Measurements from ENCODE around the gene NUP153.
"Not testable (repeated sequence)": the region's sequence is repeated elsewhere in the genome, so short reads cannot be mapped to it uniquely, and the experiment has no call there.

NUP153 gene

GRCh38 chr6:17589406-17590096 lies 117.2 kb downstream of the NUP153 start:
- no peaks in the 10 kb centered on the region for H3K36me3 ChIP-seq (ENCODE audit: insufficient read depth, low read length)
- no peak overlapping the region for H3K9ac ChIP-seq (ENCODE audit: low read depth, low read length)
- peaks cover 10% of the 10 kb centered on the region for H3K4me1 ChIP-seq (ENCODE audit: insufficient read depth, low read length)
- H3K9me3 ChIP-seq (ENCODE audit: control insufficient read depth, insufficient read depth, low read length): no peaks in the 10 kb centered on the region

- H3K9me3 ChIP-seq (ENCODE audit: control insufficient read depth, insufficient read depth, low read length): no peaks in the 10 kb centered on the region
- H3K9ac ChIP-seq (ENCODE audit: low read depth, low read length): no peak overlapping the region
- no peaks in the 10 kb centered on the region for H3K36me3 ChIP-seq (ENCODE audit: insufficient read depth, low read length)
- H3K4me1 ChIP-seq (ENCODE audit: insufficient read depth, low read length): peaks cover 10% of the 10 kb centered on the region
Observed at GRCh38 chr6:17588011-17588410, 118.7 kb downstream of the NUP153 start.

- H3K9ac ChIP-seq (ENCODE audit: low read depth, low read length); H3K36me3 ChIP-seq (ENCODE audit: insufficient read depth, low read length); H3K9me3 ChIP-seq (ENCODE audit: control insufficient read depth, insufficient read depth, low read length); H3K4me1 ChIP-seq (ENCODE audit: insufficient read depth, low read length): not testable (repeated sequence)
Observed at GRCh38 chr6:17586623-17587022, 120.1 kb downstream of the NUP153 start.

- Histone ChIP-seq H3K36me3 (ENCODE audit: insufficient read depth, low read length) (no peaks in the 10 kb centered on the region), H3K9me3 (ENCODE audit: control insufficient read depth, insufficient read depth, low read length) (no peaks in the 10 kb centered on the region), H3K4me1 (ENCODE audit: insufficient read depth, low read length) (peaks cover 10% of the 10 kb centered on the region), H3K9ac (ENCODE audit: low read depth, low read length) (no peak overlapping the region)
Observed at GRCh38 chr6:17585766-17586490, 120.8 kb downstream of the NUP153 start.

GRCh38 chr6:17584241-17584803 lies 122.4 kb downstream of the NUP153 start:
- Histone ChIP-seq H3K9me3 (ENCODE audit: control insufficient read depth, insufficient read depth, low read length) (no peaks in the 10 kb centered on the region; the same call in 1 of the 2 replicates), H3K9ac (ENCODE audit: low read depth, low read length) (no peak overlapping the region), H3K4me1 (ENCODE audit: insufficient read depth, low read length) (peaks cover 6% of the 10 kb centered on the region), H3K36me3 (ENCODE audit: insufficient read depth, low read length) (no peaks in the 10 kb centered on the region)

- H3K9ac ChIP-seq (ENCODE audit: low read depth, low read length): no peak overlapping the region
- 0 out of 2 replicates have a peak, but pooled peaks cover under 1% of the 10 kb centered on the region for H3K4me1 ChIP-seq (ENCODE audit: insufficient read depth, low read length)
- no peaks in the 10 kb centered on the region for H3K36me3 ChIP-seq (ENCODE audit: insufficient read depth, low read length)
- H3K9me3 ChIP-seq (ENCODE audit: control insufficient read depth, insufficient read depth, low read length): no peaks in the 10 kb centered on the region; the same call in 1 of the 2 replicates
Observed at GRCh38 chr6:17583811-17584210, 122.9 kb downstream of the NUP153 start.

- not testable (repeated sequence) for H3K9me3 ChIP-seq (ENCODE audit: control insufficient read depth, insufficient read depth, low read length); H3K9ac ChIP-seq (ENCODE audit: low read depth, low read length); H3K4me1 ChIP-seq (ENCODE audit: insufficient read depth, low read length); H3K36me3 ChIP-seq (ENCODE audit: insufficient read depth, low read length)
Observed at GRCh38 chr6:17581282-17581681, 125.4 kb downstream of the NUP153 start.

GRCh38 chr6:17580518-17581048 lies 126.1 kb downstream of the NUP153 start:
- Histone ChIP-seq H3K9me3 (ENCODE audit: control insufficient read depth, insufficient read depth, low read length) (peaks cover 3% of the 10 kb centered on the region; the same call in 1 of the 2 replicates), H3K9ac (ENCODE audit: low read depth, low read length) (peak overlapping the region; percentile 57; the same call in 1 of the 2 replicates), H3K4me1 (ENCODE audit: insufficient read depth, low read length) (no peaks in the 10 kb centered on the region), H3K36me3 (ENCODE audit: insufficient read depth, low read length) (no peaks in the 10 kb centered on the region)

- Histone ChIP-seq H3K9ac (ENCODE audit: low read depth, low read length) (no peak overlapping the region), H3K36me3 (ENCODE audit: insufficient read depth, low read length) (no peaks in the 10 kb centered on the region), H3K9me3 (ENCODE audit: control insufficient read depth, insufficient read depth, low read length) (peaks cover 3% of the 10 kb centered on the region), H3K4me1 (ENCODE audit: insufficient read depth, low read length) (no peaks in the 10 kb centered on the region)
Observed at GRCh38 chr6:17577059-17577458, 129.7 kb downstream of the NUP153 start.

- no peaks in the 10 kb centered on the region for H3K4me1 ChIP-seq (ENCODE audit: insufficient read depth, low read length)
- no peaks in the 10 kb centered on the region for H3K36me3 ChIP-seq (ENCODE audit: insufficient read depth, low read length)
- H3K9me3 ChIP-seq (ENCODE audit: control insufficient read depth, insufficient read depth, low read length): peaks cover 3% of the 10 kb centered on the region
- H3K9ac ChIP-seq (ENCODE audit: low read depth, low read length): no peak overlapping the region
Observed at GRCh38 chr6:17574866-17575560, 131.7 kb downstream of the NUP153 start.

- no peaks in the 10 kb centered on the region for H3K4me1 ChIP-seq (ENCODE audit: insufficient read depth, low read length)
Observed at GRCh38 chr6:17565399-17565798, 141.3 kb downstream of the NUP153 start.

More at GRCh38 chr6:17565399-17565798, 141.3 kb downstream of the NUP153 start:
- H3K36me3 ChIP-seq (ENCODE audit: insufficient read depth, low read length): no peaks in the 10 kb centered on the region
- H3K9ac ChIP-seq (ENCODE audit: low read depth, low read length): no peak overlapping the region
- H3K9me3 ChIP-seq (ENCODE audit: control insufficient read depth, insufficient read depth, low read length): peaks cover 32% of the 10 kb centered on the region

Measured in ES-I3 (cell line).